H1 (cell line): ENCODE results near the gene RELN. TPM values are rescaled to one million over a fixed set of nuclear protein-coding genes. Genes with fewer than 3 reads are reported as not detected.

Experiments used
- CTCF ChIA-PET: fragments of 300-600 bp; sonication (Branson Sonifier 250); formaldehyde crosslinking; loops from one replicate; lab custom pipeline; 2021; ENCODE audit not compliant: partially characterized antibody; lab: Charles Lee
- POLR2A ChIA-PET: fragments of 300-600 bp; sonication (Branson Sonifier 250); formaldehyde crosslinking; loops from one replicate; lab custom pipeline; 2021; ENCODE audit warnings: inconsistent platforms; ENCODE audit not compliant: partially characterized antibody; lab: Charles Lee
- DNase-seq, 2 experiments: peaks; one replicate each; pipeline versions ENCODE4 v3.0.0 to v3.0.0-alpha.2; 2010 to 2022; ENCODE audit warnings: low spot score in 2 of 2, low read depth in 1 of 2, mixed read lengths in 1 of 2
- FAIRE-seq: peaks from 2 replicates; lab custom pipeline; 2011; peaks lifted over from hg19 to GRCh38; lab: Jason Lieb, UNC
- H2AFZ ChIP-seq: 2 replicates; pipeline ENCODE4 v1.8.1; 2012; ENCODE audit warnings: low read length, inconsistent platforms
- H2AK5ac ChIP-seq: 2 replicates; pipeline ENCODE4 v1.6.1; 2013; ENCODE audit warnings: low read depth, low read length
- H2BK120ac ChIP-seq: replicated peaks from 2 replicates; pipeline ENCODE3; 2013; ENCODE audit warnings: low read depth, low read length, inconsistent platforms
- H2BK12ac ChIP-seq: 2 replicates; pipeline ENCODE4 v1.6.1; 2013; ENCODE audit warnings: low read depth, low read length
- H2BK15ac ChIP-seq: 2 replicates; pipeline ENCODE4 v1.6.1; 2013; ENCODE audit warnings: low read length
- H2BK20ac ChIP-seq: 2 replicates; pipeline ENCODE4 v1.6.1; 2013; ENCODE audit warnings: low read length
- H2BK5ac ChIP-seq: 2 replicates; pipeline ENCODE4 v1.6.1; 2013; ENCODE audit warnings: low read depth, low read length
- H3K14ac ChIP-seq: 2 replicates; pipeline ENCODE4 v1.6.1; 2013; ENCODE audit warnings: inconsistent platforms; ENCODE audit not compliant: insufficient read length
- H3K18ac ChIP-seq: 2 replicates; pipeline ENCODE4 v1.6.1; 2013; ENCODE audit warnings: low read length; ENCODE audit errors: extremely low read depth
- H3K23ac ChIP-seq: 2 replicates; pipeline ENCODE4 v1.6.1; 2013; ENCODE audit warnings: inconsistent platforms; ENCODE audit not compliant: insufficient read length
- H3K23me2 ChIP-seq: 2 replicates; pipeline ENCODE4 v1.6.1; 2013; ENCODE audit warnings: low read depth, low read length
- H3K27ac ChIP-seq: 2 replicates; pipeline ENCODE4 v1.6.1; 2011; ENCODE audit warnings: low read depth, low read length, inconsistent platforms
- H3K27me3 ChIP-seq, 4 experiments: replicated peaks in 1 of 4; 1 replicate in 1 of 4; 2 replicates in 3 of 4; pipeline versions ENCODE4 v1.6.1 to v1.8.1; 2011 to 2013; ENCODE audit warnings: low read length in 3 of 4, mild to moderate bottlenecking in 3 of 4, inconsistent platforms in 2 of 4, mixed read lengths in 2 of 4, moderate library complexity in 1 of 4; ENCODE audit not compliant: control insufficient read depth in 3 of 4, insufficient read depth in 3 of 4; ENCODE audit errors: extremely low read depth in 1 of 4
- H3K36me3 ChIP-seq, 4 experiments: 2 replicates each; pipeline versions ENCODE4 v1.6.1 to v1.8.1; 2011 to 2013; ENCODE audit warnings: mild to moderate bottlenecking in 4 of 4, low read length in 3 of 4, moderate library complexity in 2 of 4, control low read depth in 1 of 4, inconsistent platforms in 1 of 4; ENCODE audit not compliant: insufficient read depth in 4 of 4, control insufficient read depth in 2 of 4
- H3K4ac ChIP-seq: replicated peaks from 2 replicates; pipeline ENCODE3; 2013; ENCODE audit warnings: low read length, low read depth, mixed read lengths, inconsistent platforms; ENCODE audit not compliant: insufficient read length
- H3K4me1 ChIP-seq, 4 experiments: replicated peaks in 1 of 4; 1 replicate in 1 of 4; 2 replicates in 3 of 4; pipeline versions ENCODE4 v1.6.1 to v1.8.1; 2011 to 2013; ENCODE audit warnings: low read length in 3 of 4, inconsistent platforms in 2 of 4, mixed read lengths in 1 of 4; ENCODE audit not compliant: insufficient read depth in 4 of 4, control insufficient read depth in 3 of 4
- H3K4me2 ChIP-seq, 2 experiments: 2 replicates each; pipeline versions ENCODE4 v1.6.1 to v1.8.1; 2011 to 2013; ENCODE audit warnings: low read depth in 2 of 2, low read length in 2 of 2, control low read depth in 1 of 2, inconsistent platforms in 1 of 2, mild to moderate bottlenecking in 1 of 2; ENCODE audit not compliant: insufficient read depth in 1 of 2
- H3K4me3 ChIP-seq, 4 experiments: fragments of 200-600, 300-600 bp in 1 of 4; sonication (generic), shearing (Covaris generic), sonication (Bioruptor Twin) in 1 of 4; 2 replicates each; pipeline versions ENCODE4 v1.5.1 to v1.8.1; 2011 to 2016; ENCODE audit warnings: low read length in 4 of 4, low read depth in 3 of 4, control low read depth in 2 of 4, inconsistent platforms in 2 of 4, mild to moderate bottlenecking in 2 of 4, mixed read lengths in 1 of 4, moderate library complexity in 1 of 4; ENCODE audit not compliant: insufficient read depth in 2 of 4; ENCODE audit errors: extremely low read depth in 1 of 4
- H3K56ac ChIP-seq: replicated peaks from 2 replicates; pipeline ENCODE3; 2013; ENCODE audit warnings: low read depth, mild to moderate bottlenecking, mixed read lengths, low read length, inconsistent platforms; ENCODE audit not compliant: insufficient read length
- H3K79me1 ChIP-seq: 2 replicates; pipeline ENCODE4 v1.6.1; 2013; ENCODE audit warnings: low read depth, low read length, control low read depth
- H3K79me2 ChIP-seq, 2 experiments: 2 replicates each; pipeline versions ENCODE4 v1.6.1 to v1.8.1; 2012 to 2013; ENCODE audit warnings: low read length in 2 of 2, mild to moderate bottlenecking in 2 of 2, inconsistent platforms in 1 of 2; ENCODE audit not compliant: insufficient read depth in 2 of 2, control insufficient read depth in 1 of 2
- H3K9ac ChIP-seq, 4 experiments: replicated peaks in 1 of 4; 1 replicate in 1 of 4; 2 replicates in 3 of 4; pipeline versions ENCODE4 v1.6.1 to v1.8.1; 2011 to 2013; ENCODE audit warnings: low read depth in 3 of 4, low read length in 3 of 4, control low read depth in 2 of 4, mild to moderate bottlenecking in 2 of 4, moderate library complexity in 2 of 4, inconsistent platforms in 1 of 4; ENCODE audit errors: extremely low read depth in 1 of 4
- H3K9me3 ChIP-seq, 2 experiments: 2 replicates each; pipeline versions ENCODE4 v1.6.1 to v1.8.1; 2012 to 2013; ENCODE audit warnings: mild to moderate bottlenecking in 2 of 2, moderate library complexity in 2 of 2, control low read depth in 1 of 2, inconsistent platforms in 1 of 2, low read depth in 1 of 2, low read length in 1 of 2, mixed read lengths in 1 of 2; ENCODE audit not compliant: insufficient read depth in 2 of 2
- H4K20me1 ChIP-seq, 2 experiments: replicated peaks in 1 of 2; 2 replicates each; pipeline versions ENCODE3 to v1.8.1; 2011 to 2013; ENCODE audit warnings: inconsistent platforms in 2 of 2, low read length in 2 of 2, mild to moderate bottlenecking in 1 of 2; ENCODE audit not compliant: insufficient read depth in 2 of 2, control insufficient read depth in 1 of 2
- H4K5ac ChIP-seq: 2 replicates; pipeline ENCODE4 v1.6.1; 2013; ENCODE audit warnings: low read length, low read depth, mixed read lengths, inconsistent platforms; ENCODE audit not compliant: insufficient read length
- H4K8ac ChIP-seq: 2 replicates; pipeline ENCODE4 v1.8.0; 2013; ENCODE audit warnings: mild to moderate bottlenecking, moderate library complexity, low read length, inconsistent platforms; ENCODE audit not compliant: insufficient read depth; ENCODE audit errors: extremely low read depth
- H4K91ac ChIP-seq: replicated peaks from 2 replicates; pipeline ENCODE3; 2013; ENCODE audit warnings: low read length, mixed read lengths, inconsistent platforms; ENCODE audit not compliant: insufficient read length
- ASH2L ChIP-seq: fragments of 200-600, 300-600 bp; sonication (generic); IDR thresholded peaks from one replicate; pipeline ENCODE4 v1.7.1; 2017; ENCODE audit warnings: low read length
- CEBPB ChIP-seq: IDR thresholded peaks from 2 replicates; pipeline ENCODE4 v1.6.1; 2012; ENCODE audit warnings: low read depth, low read length
- CHD2 ChIP-seq: IDR thresholded peaks from 2 replicates; pipeline ENCODE4 v1.6.1; 2012; ENCODE audit warnings: low read length, improper control_type of control experiment
- EP300 ChIP-seq, 2 experiments: IDR thresholded peaks; 1 replicate in 1 of 2; 2 replicates in 1 of 2; pipeline ENCODE4 v1.6.1; 2011 to 2012; ENCODE audit warnings: low read depth in 2 of 2, low read length in 2 of 2, mild to moderate bottlenecking in 2 of 2, borderline replicate concordance in 1 of 2, inconsistent platforms in 1 of 2, moderate library complexity in 1 of 2
- FOSL1 ChIP-seq: IDR thresholded peaks from 2 replicates; pipeline ENCODE4 v1.6.1; 2011; ENCODE audit warnings: mild to moderate bottlenecking, low read depth, low read length, moderate library complexity; ENCODE audit not compliant: insufficient read depth
- JUND ChIP-seq: IDR thresholded peaks from 2 replicates; pipeline ENCODE4 v1.6.1; 2011; ENCODE audit warnings: mild to moderate bottlenecking, improper control_type of control experiment, low read length
- POU5F1 ChIP-seq: IDR thresholded peaks from 2 replicates; pipeline ENCODE4 v1.6.1; 2011; ENCODE audit warnings: low read depth, mild to moderate bottlenecking, low read length, moderate library complexity
- SIRT6 ChIP-seq: IDR thresholded peaks from one replicate; pipeline ENCODE4 v1.7.1; 2012; ENCODE audit warnings: low read length, inconsistent platforms
- SP1 ChIP-seq: IDR thresholded peaks from 2 replicates; pipeline ENCODE4 v1.6.1; 2011; ENCODE audit warnings: low read depth, low read length
- SP2 ChIP-seq: IDR thresholded peaks from 2 replicates; pipeline ENCODE4 v1.6.1; 2012; ENCODE audit warnings: mild to moderate bottlenecking, low read length, inconsistent platforms
- YY1 ChIP-seq: IDR thresholded peaks from 2 replicates; pipeline ENCODE4 v1.6.1; 2011; ENCODE audit warnings: low read depth, mild to moderate bottlenecking, low read length
- WGBS, 2 experiments: shearing (Covaris generic) in 1 of 2; methylation state at CpG; one replicate each; pipeline versions ENCODE4 v1.1.6 to v1.1.7; 2013 to 2015; ENCODE audit warnings: low lambda C conversion rate in 2 of 2, mixed read lengths in 2 of 2, inconsistent platforms in 1 of 2, low coverage in 1 of 2, missing lambda C conversion rate in 1 of 2; ENCODE audit not compliant: insufficient replicate concordance in 2 of 2, insufficient coverage in 1 of 2, insufficient read length in 1 of 2; ENCODE audit errors: extremely low coverage in 1 of 2, missing lambda C conversion rate in 1 of 2; 5-methylcytosine and 5-hydroxymethylcytosine counted together
- polyA plus RNA-seq, 7 experiments: library from polyadenylated mRNA; depleted of rRNA in 3 of 7; stranded (reverse) in 5 of 7; unstranded in 2 of 7; fragments of >200 nt in 5 of 7; fragments of 200-250 nt in 2 of 7; gene quantifications; 1 replicate in 5 of 7; 2 replicates in 1 of 7; 4 replicates in 1 of 7; pipeline versions ENCODE4 v1.2.1 to v1.2.3, GENCODE V29; 2011 to 2013; ENCODE audit warnings: missing spikeins in 2 of 7, mixed read lengths in 2 of 7
- total RNA-seq: library from RNA; stranded (reverse); fragmentation: NEBNext Ultra II Directional; extraction: Animal tissue kit (Norgen Biotek cat#: 25700); gene quantifications from 2 replicates; pipeline ENCODE4 v1.2.1, GENCODE V29; 2021

RELN gene
- total and polyA plus RNA-seq, 2 of the 8 experiments (the other 6 are each of a cell fraction or from before 2014, with no cell fraction given), result 0.03 to 0.07 TPM

DNA sequence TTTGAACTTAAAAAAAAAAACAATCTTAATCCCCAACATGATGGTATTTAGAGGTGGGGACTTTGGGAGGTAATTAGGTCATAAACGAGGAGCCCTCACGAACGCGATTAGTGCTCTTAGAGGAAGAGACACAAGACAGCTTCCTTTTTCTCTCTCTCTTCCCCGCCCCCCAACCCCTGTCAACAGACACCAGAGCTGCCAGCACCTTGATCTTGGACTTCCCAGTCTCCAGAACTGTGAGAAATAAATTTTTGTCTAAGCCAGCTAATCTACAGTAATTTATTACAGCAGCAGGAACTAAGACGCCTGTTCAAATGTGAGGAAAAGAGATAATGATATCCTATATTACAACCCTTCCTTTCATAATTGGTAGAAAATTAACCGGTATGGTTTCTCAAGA is 40.1 kb downstream of the RELN start:
- Histone ChIP-seq H2AK5ac (no peak overlapping the region), H3K36me3 (no peaks in the 10 kb centered on the region), H3K23ac (no peak overlapping the region), H4K20me1 (no peaks in the 10 kb centered on the region), H4K5ac (no peak overlapping the region), H3K23me2 (no peaks in the 10 kb centered on the region), H3K27ac (no peak overlapping the region), H2BK120ac (no peak overlapping the region), H3K14ac (no peak overlapping the region), H4K8ac (no peak overlapping the region), H2AFZ (no peak overlapping the region), H3K4me2 (no peak overlapping the region), H3K56ac (no peak overlapping the region), H3K79me2 (no peaks in the 10 kb centered on the region), H2BK15ac (no peak overlapping the region), H2BK20ac (no peak overlapping the region), H3K4me3 (no peak overlapping the region), H3K79me1 (no peaks in the 10 kb centered on the region), H2BK12ac (no peak overlapping the region), H3K18ac (no peak overlapping the region), H3K9me3 (no peaks in the 10 kb centered on the region), H3K4me1 (no peaks in the 10 kb centered on the region), H3K4ac (no peak overlapping the region), H4K91ac (no peak overlapping the region), H2BK5ac (no peak overlapping the region), H3K9ac (no peak overlapping the region), H3K27me3 (no peaks in the 10 kb centered on the region)
- ChIA-PET CTCF (interaction anchor here (0.8 kb wide), 1 partner anchor 9 kb away, joined by 3 read pairs; no protein-coding TSS in a partner anchor), POLR2A (no interaction called here)
- DNase-seq, result no peak
- WGBS, 2 experiments, result 91% methylated on average over 7 of the region's 7 CpGs; no CpG with 5 or more reads in 1 of the 2 experiments
- no peak for FAIRE-seq
- TF ChIP-seq SIRT6, result no peak
- TF ChIP-seq JUND, result no peak
- TF ChIP-seq SP1, result no peak
- TF ChIP-seq SP2, result no peak
- TF ChIP-seq CHD2, result no peak
- no peak for TF ChIP-seq EP300 (IDR thresholded peaks at IDR 0.05; ENCODE audit: borderline replicate concordance in 1 of 2, low read depth in 2 of 2, low read length in 2 of 2)
- no peak for TF ChIP-seq CEBPB
- TF ChIP-seq FOSL1, result no peak
- no peak for TF ChIP-seq POU5F1
- no peak for TF ChIP-seq YY1
- no peak for TF ChIP-seq ASH2L
